Renal pelvis (tissue), 12 donors: Measurements from ENCODE around the gene FRG1. TPM values are rescaled to one million over a fixed set of nuclear protein-coding genes. Genes with fewer than 3 reads are reported as not detected.
A peak's percentile ranks its signal among the peaks of the same experiment; 100 is the strongest.
"Not testable (repeated sequence)": the region's sequence is repeated elsewhere in the genome, so short reads cannot be mapped to it uniquely, and the experiment has no call there.

ENCODE experiments used
- DNase-seq: peaks from one replicate; pipeline ENCODE4 v3.0.0-alpha.2; 2013
- long read RNA-seq, 16 experiments: transcript quantifications; one replicate each; lab custom pipeline, GENCODE V29; 2026
- polyA plus RNA-seq, 3 donors: library from polyadenylated mRNA; unstranded; fragments of 120-200 nt; gene quantifications; one replicate each; pipeline ENCODE4 v1.2.1, GENCODE V29; 2013; ENCODE audit not compliant: insufficient read length in 3 of 3

Gene FRG1
- 10 to 100 TPM; 52.8 to 70.5 (median 57.5) TPM for polyA plus RNA-seq
- long read RNA-seq, donor 1, transcript FRG1-201 (9 exons, 1,074 nt), result major isoform, 28 of 28 reads
- long read RNA-seq, donor 1, partial matches to known transcripts, result 0 of 28 reads
- long read RNA-seq, donor 1, other reads (novel, unspliced or antisense), result 0 of 28 reads
- long read RNA-seq, donor 2, transcript FRG1-201 (9 exons, 1,074 nt), result major isoform, 30 of 30 reads
- long read RNA-seq, donor 2, partial matches to known transcripts, result 0 of 30 reads
- long read RNA-seq, donor 2, other reads (novel, unspliced or antisense), result 0 of 30 reads
- long read RNA-seq, donor 3, transcript FRG1-201 (9 exons, 1,074 nt), result major isoform, 11 of 11 reads
- long read RNA-seq, donor 3, partial matches to known transcripts, result 0 of 11 reads
- long read RNA-seq, donor 3, other reads (novel, unspliced or antisense), result 0 of 11 reads
- long read RNA-seq, donor 4, transcript FRG1-201 (9 exons, 1,074 nt), result major isoform, 37 of 37 reads
- long read RNA-seq, donor 4, partial matches to known transcripts, result 0 of 37 reads
- long read RNA-seq, donor 4, other reads (novel, unspliced or antisense), result 0 of 37 reads
- long read RNA-seq, donor 5, transcript FRG1-201 (9 exons, 1,074 nt), result major isoform, 20 of 20 reads
- long read RNA-seq, donor 5, partial matches to known transcripts, result 0 of 20 reads
- long read RNA-seq, donor 5, other reads (novel, unspliced or antisense), result 0 of 20 reads
- long read RNA-seq, donor 6, transcript FRG1-201 (9 exons, 1,074 nt), result major isoform, 12 of 12 reads
- long read RNA-seq, donor 6, partial matches to known transcripts, result 0 of 12 reads
- long read RNA-seq, donor 6, other reads (novel, unspliced or antisense), result 0 of 12 reads
- long read RNA-seq, donor 7, transcript FRG1-201 (9 exons, 1,074 nt), result major isoform, 16 of 28 reads
- long read RNA-seq, donor 7, partial matches to known transcripts, result 12 of 28 reads
- long read RNA-seq, donor 7, other reads (novel, unspliced or antisense), result 0 of 28 reads
- long read RNA-seq, donor 8, transcript FRG1-201 (9 exons, 1,074 nt), result major isoform, 6 of 6 reads
- long read RNA-seq, donor 8, partial matches to known transcripts, result 0 of 6 reads
- long read RNA-seq, donor 8, other reads (novel, unspliced or antisense), result 0 of 6 reads
- long read RNA-seq, donor 9, transcript FRG1-201 (9 exons, 1,074 nt), result major isoform, 20 of 26 reads
- long read RNA-seq, donor 9, partial matches to known transcripts, result 6 of 26 reads
- long read RNA-seq, donor 9, other reads (novel, unspliced or antisense), result 0 of 26 reads
- long read RNA-seq, donor 10, transcript FRG1-201 (9 exons, 1,074 nt), result major isoform, 17 of 17 reads
- long read RNA-seq, donor 10, partial matches to known transcripts, result 0 of 17 reads
- long read RNA-seq, donor 10, other reads (novel, unspliced or antisense), result 0 of 17 reads
- long read RNA-seq, donor 11, transcript FRG1-201 (9 exons, 1,074 nt), result major isoform, 16 of 22 reads
- long read RNA-seq, donor 11, partial matches to known transcripts, result 6 of 22 reads
- long read RNA-seq, donor 11, other reads (novel, unspliced or antisense), result 0 of 22 reads
- long read RNA-seq, donor 12, transcript FRG1-201 (9 exons, 1,074 nt), result major isoform, 32 of 32 reads
- long read RNA-seq, donor 12, partial matches to known transcripts, result 0 of 32 reads
- long read RNA-seq, donor 12, other reads (novel, unspliced or antisense), result 0 of 32 reads
- long read RNA-seq, donor 13, transcript FRG1-201 (9 exons, 1,074 nt), result major isoform, 8 of 8 reads
- long read RNA-seq, donor 13, partial matches to known transcripts, result 0 of 8 reads
- long read RNA-seq, donor 13, other reads (novel, unspliced or antisense), result 0 of 8 reads
- long read RNA-seq, donor 14, transcript FRG1-201 (9 exons, 1,074 nt), result major isoform, 21 of 52 reads
- long read RNA-seq, donor 14, partial matches to known transcripts, result 31 of 52 reads
- long read RNA-seq, donor 14, other reads (novel, unspliced or antisense), result 0 of 52 reads
- long read RNA-seq, donor 15, transcript FRG1-201 (9 exons, 1,074 nt), result major isoform, 24 of 24 reads
- long read RNA-seq, donor 15, partial matches to known transcripts, result 0 of 24 reads
- long read RNA-seq, donor 15, other reads (novel, unspliced or antisense), result 0 of 24 reads
- long read RNA-seq, donor 16, transcript FRG1-201 (9 exons, 1,074 nt), result major isoform, 17 of 17 reads
- long read RNA-seq, donor 16, partial matches to known transcripts, result 0 of 17 reads
- long read RNA-seq, donor 16, other reads (novel, unspliced or antisense), result 0 of 17 reads

- peak; percentile 90 for DNase-seq
Measured at GRCh38 chr4:189940178-189941004, at the start of gene FRG1. TSS of gene FRG1 (plus strand) at chr4:189940872. CDS start at chr4:189941010, 138 bp downstream.

- DNase-seq, result no peak
Measured at GRCh38 chr4:189897667-189898066, 43.0 kb upstream of the FRG1 start.

- peak; percentile 30 for DNase-seq
Measured at GRCh38 chr4:189899481-189900015, 41.1 kb upstream of the FRG1 start.

- DNase-seq, result peak; percentile 71
Measured at GRCh38 chr4:189904420-189905027, 36.1 kb upstream of the FRG1 start.

GRCh38 chr4:189912170-189912569, 28.5 kb upstream of the FRG1 start:
- no peak for DNase-seq

GRCh38 chr4:189917161-189917891, 23.3 kb upstream of the FRG1 start:
- DNase-seq, result no peak

GRCh38 chr4:189921058-189921457, 19.6 kb upstream of the FRG1 start:
- no peak for DNase-seq

GRCh38 chr4:189926742-189927141, 13.9 kb upstream of the FRG1 start:
- not testable (repeated sequence) for DNase-seq

- no peak for DNase-seq
Measured at GRCh38 chr4:189941005-189941450, 356 bp downstream of the FRG1 start.

GRCh38 chr4:189942412-189942811, 1.7 kb downstream of the FRG1 start:
- DNase-seq, result not testable (repeated sequence)

- DNase-seq, result not testable (repeated sequence)
Measured at GRCh38 chr4:189944077-189944476, 3.4 kb downstream of the FRG1 start.

- DNase-seq, result not testable (repeated sequence)
Measured at GRCh38 chr4:189946906-189947305, 6.2 kb downstream of the FRG1 start.

GRCh38 chr4:189948486-189948885, 7.8 kb downstream of the FRG1 start:
- not testable (repeated sequence) for DNase-seq

- DNase-seq, result not testable (repeated sequence)
Measured at GRCh38 chr4:189969291-189969690, 28.6 kb downstream of the FRG1 start.

GRCh38 chr4:189973646-189974045, 33.0 kb downstream of the FRG1 start:
- DNase-seq, result no peak

- DNase-seq, result no peak
Measured at GRCh38 chr4:189974056-189974455, 33.4 kb downstream of the FRG1 start.
